HS-27A (cell line): ENCODE data around the gene VAMP8.
"Not testable (repeated sequence)": the region's sequence is repeated elsewhere in the genome, so short reads cannot be mapped to it uniquely, and the experiment has no call there.

Experiments used
- DNase-seq: peaks from one replicate; pipeline ENCODE4 v3.0.0-alpha.2; 2012; ENCODE audit warnings: low read depth, missing footprints

VAMP8 gene

GRCh38 chr2:85598594-85599340 is 21.4 kb downstream of the VAMP8 start:
- DNase-seq, result no peak

DNA sequence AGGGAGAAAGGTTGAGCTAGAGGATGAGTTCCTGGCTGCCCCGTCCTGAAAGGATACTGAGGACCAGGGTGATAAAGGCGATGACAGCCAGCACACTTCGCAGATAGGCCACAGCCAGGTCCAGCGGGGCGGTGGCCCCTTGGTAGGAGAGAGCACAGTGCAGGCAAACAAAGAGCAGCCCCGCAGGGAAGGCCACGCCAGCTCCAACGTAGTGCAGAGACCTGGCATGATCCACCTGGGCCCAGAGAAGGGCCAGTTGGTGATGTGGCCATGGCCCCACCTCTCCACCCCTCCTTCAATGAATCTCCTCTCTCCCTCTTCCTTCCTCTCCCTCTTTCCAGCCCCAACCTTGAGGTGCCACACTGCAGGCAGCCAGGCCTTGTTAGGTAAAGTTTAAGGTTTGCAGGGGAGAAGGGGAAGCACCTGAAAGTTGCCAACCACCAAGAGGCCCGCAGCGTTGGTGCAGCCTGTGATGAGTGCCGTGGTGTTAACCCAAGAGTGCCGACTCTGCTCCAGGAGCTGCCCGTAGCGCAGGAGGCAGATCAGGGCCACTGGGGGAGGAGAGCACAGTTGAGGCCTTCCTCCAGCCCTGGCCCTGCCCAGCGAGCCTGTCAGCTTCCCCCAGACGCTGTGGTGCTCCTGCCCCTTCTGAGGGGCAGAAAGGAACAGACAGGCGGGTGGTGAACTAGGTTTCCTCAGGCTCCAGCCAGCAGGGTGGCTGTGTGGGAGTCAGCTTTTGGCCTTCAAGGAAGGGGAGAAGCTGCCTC is 22.3 kb downstream of the VAMP8 start:
- DNase-seq, result no peak

DNA sequence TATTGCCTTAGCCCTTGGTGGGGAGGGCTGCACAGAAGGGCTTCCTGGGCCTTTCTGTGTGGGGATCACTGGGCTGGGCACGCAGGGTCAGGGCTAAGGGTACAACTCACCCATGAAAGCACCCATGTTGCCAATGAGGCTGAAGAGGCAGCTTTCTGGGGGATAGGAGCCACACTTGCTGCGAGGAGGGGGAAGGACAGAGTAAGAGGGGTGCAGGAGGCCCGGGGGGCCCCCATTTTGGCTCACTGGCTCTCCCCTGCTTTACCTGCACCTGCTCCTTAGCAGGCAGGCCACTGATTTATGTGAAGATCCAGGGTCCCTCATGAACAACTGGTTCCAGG is 22.8 kb downstream of the VAMP8 start:
- DNase-seq, result no peak

GRCh38 chr2:85600951-85601770 is 23.8 kb downstream of the VAMP8 start:
- no peak for DNase-seq

DNA sequence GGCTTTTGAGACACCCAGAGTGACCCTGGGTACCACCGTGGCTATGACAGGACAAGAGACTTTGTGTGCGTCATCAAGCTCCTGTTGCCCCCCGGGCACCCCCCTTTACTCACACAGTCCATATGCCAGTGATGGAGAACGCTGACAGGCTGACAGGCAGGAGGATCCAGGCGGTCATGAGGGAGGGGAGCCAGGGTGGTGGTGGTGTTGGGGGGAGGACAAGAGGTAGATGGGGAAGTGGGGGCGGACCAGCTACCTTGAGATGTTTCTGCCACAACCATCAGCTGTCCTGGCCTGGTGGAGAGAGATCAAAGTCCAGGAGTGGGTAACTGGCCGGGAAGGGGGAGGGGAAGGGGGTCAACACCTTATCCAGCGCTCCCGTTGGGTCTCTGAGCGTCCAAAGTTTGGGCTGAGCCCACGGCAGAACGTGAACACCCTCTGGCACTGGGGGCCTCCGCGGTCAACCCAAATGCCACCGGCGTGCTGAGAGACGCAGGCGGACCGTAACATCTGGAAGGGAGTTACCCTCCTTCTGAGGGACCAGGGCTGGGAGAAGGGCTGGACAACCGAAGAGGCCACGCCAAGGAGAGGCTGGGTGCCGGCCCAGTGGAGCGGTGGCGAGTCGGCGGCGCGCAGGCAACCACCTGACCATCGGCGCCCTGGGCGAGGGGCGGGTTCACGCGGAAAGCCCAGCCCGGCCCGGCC is 24.5 kb downstream of the VAMP8 start:
- DNase-seq, result no peak

DNA sequence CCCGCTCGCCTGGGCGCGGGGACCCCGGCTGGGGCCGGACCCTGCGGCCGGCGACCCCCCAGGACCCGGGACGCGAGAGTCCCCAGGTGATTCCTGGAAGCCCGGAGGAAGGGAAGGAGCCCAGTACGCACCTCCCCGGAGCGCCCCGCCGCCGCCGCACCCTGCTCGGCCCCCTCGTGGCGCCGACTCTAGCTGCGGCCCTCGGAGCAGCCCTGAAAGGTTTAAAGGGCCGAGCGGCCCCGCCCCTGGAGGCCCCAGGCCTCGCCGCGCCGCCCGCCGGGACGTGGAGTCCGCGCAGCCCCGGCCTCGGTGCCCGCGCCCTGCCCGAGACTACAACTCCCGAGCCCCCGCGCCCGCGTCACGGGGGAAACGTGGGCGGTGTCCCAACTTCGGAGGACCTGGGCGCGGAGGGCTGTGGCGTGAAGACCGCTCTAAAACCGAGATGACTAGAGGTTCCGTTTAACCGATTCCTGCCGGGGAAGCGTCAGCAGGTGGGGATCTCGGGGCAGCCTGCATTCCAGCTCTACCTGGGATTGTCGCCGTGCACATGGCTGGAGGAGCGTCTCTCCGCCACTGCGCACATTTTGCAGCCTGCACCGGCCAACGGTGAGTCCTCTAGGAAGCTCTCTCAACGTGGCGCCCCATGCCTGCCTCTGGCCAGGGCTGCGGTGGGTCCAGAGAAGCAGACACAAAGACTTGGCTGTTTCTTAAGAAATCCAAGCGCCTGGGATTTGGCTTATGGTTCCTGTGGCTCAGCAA is 25.3 kb downstream of the VAMP8 start, which contains the start of gene TMEM150A:
TMEM150A (minus strand) TSS at position 223 of the 759 bp plus-strand sequence. CDS start 750 bp downstream, outside the sequence.
- peak; percentile 87 for DNase-seq

DNA sequence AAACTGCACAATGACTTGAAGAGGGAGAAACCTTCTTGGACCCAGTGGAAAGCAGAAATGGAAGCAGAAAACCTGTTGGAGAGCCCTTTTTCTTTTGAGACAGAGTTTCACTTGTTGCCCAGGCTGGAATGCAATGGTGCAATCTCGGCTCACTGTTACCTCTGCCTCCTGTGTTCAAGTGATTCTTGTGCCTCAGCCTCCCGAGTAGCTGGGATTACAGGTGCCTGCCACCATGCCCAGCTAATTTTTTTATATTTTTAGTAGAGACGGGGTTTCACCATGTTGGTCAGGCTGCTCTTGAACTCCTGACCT is 26.7 kb downstream of the VAMP8 start:
- DNase-seq, result not testable (repeated sequence)

- no peak for DNase-seq
Measured at GRCh38 chr2:85604568-85605339, 27.4 kb downstream of the VAMP8 start.

GRCh38 chr2:85605406-85606115 is 28.2 kb downstream of the VAMP8 start:
- DNase-seq, result peak; percentile 99

GRCh38 chr2:85606116-85606455 is 28.7 kb downstream of the VAMP8 start:
- DNase-seq, result no peak

DNA sequence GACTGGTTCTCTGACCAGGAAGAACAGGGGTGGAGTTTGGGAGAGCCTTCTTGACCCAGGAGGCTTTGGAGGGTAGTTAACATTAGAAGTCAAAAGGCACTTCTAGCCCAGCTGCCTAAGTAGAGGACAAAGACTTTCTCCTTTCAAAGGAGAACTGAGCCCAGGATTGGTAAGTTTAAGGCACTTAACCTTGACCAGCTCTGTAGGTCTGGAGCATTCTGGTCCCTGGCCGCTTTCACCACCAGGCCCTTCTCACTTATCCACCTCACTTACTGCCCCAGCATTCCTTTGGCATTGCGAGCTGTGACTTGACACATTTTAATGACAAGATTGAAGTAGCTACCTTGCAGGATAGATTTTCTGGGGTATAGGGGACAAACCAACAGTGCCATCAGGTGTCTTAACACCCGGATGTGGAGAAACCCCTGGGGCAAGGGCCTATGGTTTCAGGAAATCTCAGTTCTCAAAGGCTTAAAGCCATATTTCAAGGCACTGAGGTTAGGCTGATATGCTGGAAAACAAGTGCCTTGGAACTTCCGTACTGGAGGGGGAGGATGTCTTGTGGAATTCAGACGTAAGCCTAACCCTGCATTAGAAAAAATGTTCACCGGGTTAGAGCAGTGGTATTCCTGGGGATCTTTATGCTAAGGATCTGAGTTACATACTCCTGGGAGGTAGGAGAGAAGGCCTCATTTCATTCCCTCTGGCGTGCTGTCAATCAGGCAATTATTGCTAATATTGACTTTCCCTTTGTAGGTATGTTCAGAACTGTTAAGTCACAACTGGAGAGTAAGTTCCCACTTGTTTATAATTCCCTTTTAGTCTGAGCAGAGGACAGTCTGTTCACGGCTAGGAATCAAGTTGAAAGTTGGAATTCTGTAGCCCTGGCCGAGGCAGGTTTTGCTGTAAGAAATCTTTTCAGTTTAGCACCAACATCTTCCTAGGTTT is 30.2 kb downstream of the VAMP8 start:
- DNase-seq, result no peak

DNA sequence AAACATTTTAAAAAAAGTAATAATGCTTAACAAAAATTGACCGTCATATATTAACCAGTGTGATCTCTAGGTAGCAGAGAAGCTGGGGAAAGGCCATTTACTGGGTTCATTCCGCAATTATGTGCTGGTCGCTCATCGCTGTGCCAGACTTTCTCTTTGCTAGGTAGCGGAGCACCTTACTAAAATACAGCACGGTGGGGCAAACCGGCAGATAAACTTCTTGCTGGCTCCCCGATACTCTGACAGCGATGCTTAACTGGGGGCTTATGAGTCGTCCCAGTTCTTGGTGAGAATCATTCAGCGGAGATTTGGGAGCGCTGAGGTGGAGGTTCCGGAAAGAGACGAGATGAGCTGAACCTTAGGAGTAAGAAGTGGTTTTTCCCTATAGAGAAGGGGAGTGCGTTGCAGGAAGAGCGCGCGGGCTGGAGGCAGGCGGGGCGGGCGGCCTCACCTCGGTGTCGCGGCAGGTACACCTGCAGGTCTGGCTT is 33.9 kb downstream of the VAMP8 start:
- DNase-seq, result no peak

GRCh38 chr2:85611705-85612587 is 34.6 kb downstream of the VAMP8 start, which contains the start of gene C2orf68:
Gene C2orf68, minus strand, starts transcription at chr2:85612066. Its CDS starts 82 bp downstream, at chr2:85611984.
- DNase-seq, result peak; percentile 76

DNA sequence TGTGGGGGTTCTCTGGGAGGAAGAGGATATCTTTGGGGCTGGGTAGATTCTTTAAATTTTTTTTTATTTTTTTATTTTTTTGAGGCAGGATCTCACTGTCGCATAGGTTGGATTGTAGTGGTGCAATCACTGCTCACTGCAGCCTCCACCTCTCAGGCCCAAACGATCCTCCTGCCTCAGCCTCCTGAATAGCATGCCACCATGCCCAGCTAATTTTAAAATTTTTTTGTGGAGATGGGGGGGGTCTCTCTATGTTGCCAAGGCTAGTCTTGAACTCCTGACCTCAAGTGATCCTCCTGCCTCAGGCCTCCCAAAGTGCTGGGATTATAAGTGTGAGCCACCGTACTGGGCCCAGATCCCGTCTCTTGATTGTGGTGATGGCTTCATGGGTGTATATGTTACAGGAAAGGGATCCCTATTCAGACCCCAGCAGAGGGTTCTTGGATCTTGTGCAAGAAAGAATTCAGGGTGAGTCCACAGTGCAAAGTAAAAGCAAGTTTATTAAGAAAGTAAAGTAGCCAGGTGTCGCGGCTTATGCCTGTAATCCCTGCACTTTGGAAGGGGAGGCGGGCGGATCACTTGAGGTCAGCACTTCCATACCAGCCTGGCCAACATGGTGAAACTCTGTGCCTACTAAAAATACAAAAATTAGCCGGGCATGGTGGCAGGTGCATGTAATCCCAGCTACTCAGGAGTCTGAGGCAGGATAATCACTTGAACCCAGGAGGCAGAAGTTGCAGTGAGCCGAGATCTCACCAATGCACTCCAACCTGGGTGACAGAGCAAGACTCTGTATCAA is 36.5 kb downstream of the VAMP8 start:
- no peak for DNase-seq

DNA sequence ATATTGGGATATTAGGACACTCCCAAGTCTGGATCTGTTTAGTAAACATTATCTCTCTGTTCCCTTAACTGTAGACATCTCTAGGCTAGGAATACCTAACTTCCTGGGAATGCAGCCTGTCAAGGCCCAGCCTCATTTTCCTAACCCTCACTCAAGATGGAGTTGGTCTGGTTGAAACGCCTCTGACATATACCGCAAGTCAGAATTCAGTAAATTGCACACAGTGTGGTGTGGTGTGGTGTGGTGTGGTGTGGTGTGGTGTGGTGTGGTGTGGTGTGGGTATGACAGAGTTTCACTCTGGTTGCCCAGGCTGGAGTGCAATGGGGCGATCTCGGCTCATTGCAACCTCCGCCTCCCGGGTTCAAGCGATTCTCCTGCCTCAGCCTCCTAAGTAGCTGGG is 37.4 kb downstream of the VAMP8 start:
- not testable (repeated sequence) for DNase-seq

- no peak for DNase-seq
Measured at GRCh38 chr2:85615413-85615728, 38.0 kb downstream of the VAMP8 start.

- DNase-seq, result not testable (repeated sequence)
Measured at GRCh38 chr2:85617723-85618122, 40.3 kb downstream of the VAMP8 start.
